ENCODE results near the gene KRT15. TPM values are rescaled to one million over a fixed set of nuclear protein-coding genes. Genes with fewer than 3 reads are reported as not detected.

KRT15 gene
- total and polyA plus RNA-seq, 2 donors (not counting 1 experiment from before 2014, with no cell fraction given): not detected

DNA sequence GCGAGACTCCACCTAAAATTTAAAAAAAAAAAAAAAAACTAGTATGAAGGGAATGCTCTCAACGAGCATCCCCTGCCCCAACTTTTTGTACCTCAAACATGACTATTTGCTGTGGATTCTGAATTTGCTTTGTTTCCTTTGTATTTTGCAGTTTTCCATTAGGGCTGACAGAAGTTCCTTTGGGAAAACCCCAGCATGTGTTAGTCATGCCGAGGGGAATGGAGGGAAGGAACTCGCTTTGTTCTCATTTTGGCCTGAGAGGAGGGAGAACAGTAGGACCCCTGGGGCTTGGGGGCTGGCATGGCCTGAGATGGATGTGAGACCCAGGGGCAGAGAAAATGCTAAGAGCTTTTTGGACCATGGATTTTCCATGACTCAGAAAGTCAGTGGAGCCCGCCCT is 32.7 kb upstream of the KRT15 start:
- H4K20me1 ChIP-seq (ENCODE audit: control insufficient read depth, insufficient read depth, low read length, poor library complexity, severe bottlenecking): no peaks in the 10 kb centered on the region
- H3K4me3 ChIP-seq (ENCODE audit: control extremely low read depth in 1 of 5, extremely low read depth in 1 of 5, insufficient read depth in 1 of 5, low read depth in 2 of 5, low read length in 4 of 5): no peak overlapping the region
- no peak overlapping the region for H2AFZ ChIP-seq (ENCODE audit: insufficient read depth, low read depth, low read length, poor library complexity, severe bottlenecking)
- Mint-ChIP-seq H3K4me1 (peaks cover 8% of the 10 kb centered on the region), H3K27me3 (peaks cover 62% of the 10 kb centered on the region), H3K9me3 (ENCODE audit: insufficient read depth) (no peaks in the 10 kb centered on the region), H3K4me3 (no peak overlapping the region), H3K27ac (no peak overlapping the region)
- H3K27ac ChIP-seq (ENCODE audit: low read length in 2 of 2): no peak overlapping the region
- CTCF ChIA-PET: interaction anchor here (0.6 to 4.5 kb wide), 6 partner anchors 96 to 1103 kb away, joined by 3 to 68 read pairs (median 6); no protein-coding TSS in a partner anchor
- intact Hi-C loops (cut with micrococcal nuclease): no loop called here
- WGBS (ENCODE audit: insufficient coverage): 64% methylated on average over 3 of the region's 5 CpGs
- no peak for TF ChIP-seq EZH2 (IDR thresholded peaks at IDR 0.05; ENCODE audit: borderline replicate concordance, insufficient read depth, low read depth, low read length, poor library complexity, severe bottlenecking)
- TF ChIP-seq, protein P1, sequence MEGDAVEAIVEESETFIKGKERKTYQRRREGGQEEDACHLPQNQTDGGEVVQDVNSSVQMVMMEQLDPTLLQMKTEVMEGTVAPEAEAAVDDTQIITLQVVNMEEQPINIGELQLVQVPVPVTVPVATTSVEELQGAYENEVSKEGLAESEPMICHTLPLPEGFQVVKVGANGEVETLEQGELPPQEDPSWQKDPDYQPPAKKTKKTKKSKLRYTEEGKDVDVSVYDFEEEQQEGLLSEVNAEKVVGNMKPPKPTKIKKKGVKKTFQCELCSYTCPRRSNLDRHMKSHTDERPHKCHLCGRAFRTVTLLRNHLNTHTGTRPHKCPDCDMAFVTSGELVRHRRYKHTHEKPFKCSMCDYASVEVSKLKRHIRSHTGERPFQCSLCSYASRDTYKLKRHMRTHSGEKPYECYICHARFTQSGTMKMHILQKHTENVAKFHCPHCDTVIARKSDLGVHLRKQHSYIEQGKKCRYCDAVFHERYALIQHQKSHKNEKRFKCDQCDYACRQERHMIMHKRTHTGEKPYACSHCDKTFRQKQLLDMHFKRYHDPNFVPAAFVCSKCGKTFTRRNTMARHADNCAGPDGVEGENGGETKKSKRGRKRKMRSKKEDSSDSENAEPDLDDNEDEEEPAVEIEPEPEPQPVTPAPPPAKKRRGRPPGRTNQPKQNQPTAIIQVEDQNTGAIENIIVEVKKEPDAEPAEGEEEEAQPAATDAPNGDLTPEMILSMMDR (IDR thresholded peaks at IDR 0.05): no peak
- H3K79me2 ChIP-seq (ENCODE audit: control insufficient read depth, insufficient read depth, low read length): no peaks in the 10 kb centered on the region
- H3K4me2 ChIP-seq (replicated peaks; ENCODE audit: low read depth, low read length, poor library complexity, severe bottlenecking): no peak overlapping the region
- ATAC-seq (ENCODE audit: low read depth) (no peak), DNase-seq (no peak)
- no peaks in the 10 kb centered on the region for H3K36me3 ChIP-seq (replicated peaks in 1 of 2; ENCODE audit: control extremely low read depth in 1 of 2, control insufficient read depth in 1 of 2, extremely low read depth in 1 of 2, insufficient read depth in 2 of 2, low read length in 1 of 2)
- POLR2A ChIA-PET: interaction anchor here (0.6 kb wide), 1 partner anchor 928 kb away, joined by 3 read pairs; no protein-coding TSS in a partner anchor
- peaks cover 0 to 21% (median 0%) of the 10 kb centered on the region in 3 donors for H3K9me3 ChIP-seq (ENCODE audit: control extremely low read depth in 1 of 3, control insufficient read depth in 2 of 3, insufficient read depth in 1 of 3, low read length in 2 of 3)
- H3K27me3 ChIP-seq (replicated peaks in 1 of 4; ENCODE audit: control extremely low read depth in 1 of 4, control insufficient read depth in 3 of 4, insufficient read depth in 4 of 4, low read length in 3 of 4): peaks cover 0 to 43% (median 7%) of the 10 kb centered on the region in 4 experiments
- no peak overlapping the region for H3K9ac ChIP-seq (ENCODE audit: low read length)
- peaks cover 8 to 13% of the 10 kb centered on the region in 2 donors for H3K4me1 ChIP-seq (ENCODE audit: control insufficient read depth in 2 of 2, insufficient read depth in 2 of 2, low read length in 2 of 2)

DNA sequence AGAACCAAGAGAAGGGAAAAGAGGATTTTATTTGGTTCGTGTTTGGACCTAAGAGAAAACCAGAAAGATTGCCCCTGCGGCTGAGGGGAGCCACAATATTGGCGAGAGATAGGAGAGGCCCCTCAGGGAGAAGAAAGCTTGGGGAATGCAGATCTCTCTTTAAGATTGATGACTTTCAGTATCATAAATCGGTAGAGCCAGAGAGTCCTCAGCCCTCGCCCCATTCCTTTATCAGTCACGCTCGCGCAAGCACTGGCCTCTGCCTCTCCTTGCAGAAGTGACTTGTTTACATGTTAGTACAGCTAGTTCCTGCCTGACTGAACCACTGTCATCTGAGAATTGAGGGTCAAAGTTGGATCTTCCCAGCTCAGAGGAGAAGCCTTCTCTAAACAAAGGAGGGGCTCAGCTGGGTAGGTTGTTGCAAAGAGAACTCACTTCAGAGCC is 30.9 kb upstream of the KRT15 start:
- no peaks in the 10 kb centered on the region for H3K9me3 Mint-ChIP-seq (ENCODE audit: insufficient read depth)
- Histone ChIP-seq H3K4me3 (ENCODE audit: control extremely low read depth in 1 of 5, extremely low read depth in 1 of 5, insufficient read depth in 1 of 5, low read depth in 2 of 5, low read length in 4 of 5) (no peak overlapping the region), H3K36me3 (replicated peaks in 1 of 2; ENCODE audit: control extremely low read depth in 1 of 2, control insufficient read depth in 1 of 2, extremely low read depth in 1 of 2, insufficient read depth in 2 of 2, low read length in 1 of 2) (no peaks in the 10 kb centered on the region), H3K79me2 (ENCODE audit: control insufficient read depth, insufficient read depth, low read length) (no peaks in the 10 kb centered on the region), H3K27ac (ENCODE audit: low read length in 2 of 2) (no peak overlapping the region), H3K4me1 (ENCODE audit: control insufficient read depth in 2 of 2, insufficient read depth in 2 of 2, low read length in 2 of 2) (peaks cover 8 to 13% of the 10 kb centered on the region in 2 donors), H3K27me3 (replicated peaks in 1 of 4; ENCODE audit: control extremely low read depth in 1 of 4, control insufficient read depth in 3 of 4, insufficient read depth in 4 of 4, low read length in 3 of 4) (peaks cover 0 to 43% (median 7%) of the 10 kb centered on the region in 4 experiments), H4K20me1 (ENCODE audit: control insufficient read depth, insufficient read depth, low read length, poor library complexity, severe bottlenecking) (no peaks in the 10 kb centered on the region), H3K9ac (ENCODE audit: low read length) (no peak overlapping the region), H3K4me2 (replicated peaks; ENCODE audit: low read depth, low read length, poor library complexity, severe bottlenecking) (no peak overlapping the region), H3K9me3 (ENCODE audit: control extremely low read depth in 1 of 3, control insufficient read depth in 2 of 3, insufficient read depth in 1 of 3, low read length in 2 of 3) (peaks cover 0 to 22% (median 0%) of the 10 kb centered on the region in 3 donors), H2AFZ (ENCODE audit: insufficient read depth, low read depth, low read length, poor library complexity, severe bottlenecking) (no peak overlapping the region)
- intact Hi-C loops (cut with micrococcal nuclease): loop anchor here (1.0 kb wide), 3 partner anchors 99 to 640 kb away; no protein-coding TSS in a partner anchor
- POLR2A ChIA-PET: no interaction called here
- no peak overlapping the region for H3K27ac Mint-ChIP-seq
- peaks cover 8% of the 10 kb centered on the region for H3K4me1 Mint-ChIP-seq
- no peak overlapping the region for H3K4me3 Mint-ChIP-seq
- DNase-seq: no peak
- WGBS (ENCODE audit: insufficient coverage): 88% methylated on average over 8 of the region's 8 CpGs
- H3K27me3 Mint-ChIP-seq: peaks cover 58% of the 10 kb centered on the region
- ATAC-seq (ENCODE audit: low read depth): no peak
- CTCF ChIA-PET: interaction anchor here (0.7 to 4.5 kb wide), 30 partner anchors 8 to 925 kb away, joined by 3 to 68 read pairs (median 4); no protein-coding TSS in a partner anchor
- TF ChIP-seq, protein P1 (IDR thresholded peaks at IDR 0.05): no peak
- TF ChIP-seq EZH2 (IDR thresholded peaks at IDR 0.05; ENCODE audit: borderline replicate concordance, insufficient read depth, low read depth, low read length, poor library complexity, severe bottlenecking): no peak

Data from B cell (primary cell).